NCI-H748 (cell line): Measurements from ENCODE around the gene ZNF783.
"Not testable (repeated sequence)": the region's sequence is repeated elsewhere in the genome, so short reads cannot be mapped to it uniquely, and the experiment has no call there.

Source experiments
- DNase-seq: peaks from one replicate; lab custom pipeline; 2025; ENCODE audit not compliant: unreplicated experiment; lab: John Stamatoyannopoulos, UW

Gene ZNF783

GRCh38 chr7:149239345-149240143, 22.5 kb upstream of the ZNF783 start, which contains the start of gene ZNF212:
ZNF212 (plus strand) TSS chr7:149239651; CDS start chr7:149239779, 128 bp downstream.
- peak; percentile 91 for DNase-seq

GRCh38 chr7:149240637-149241036, 21.4 kb upstream of the ZNF783 start:
- no peak for DNase-seq

GRCh38 chr7:149241696-149242095, 20.3 kb upstream of the ZNF783 start:
- DNase-seq: no peak

- no peak for DNase-seq
These were observed 16.8 kb upstream of the ZNF783 start for GRCh38 chr7:149245244-149245643.

- no peak for DNase-seq
These were observed 16.3 kb upstream of the ZNF783 start for GRCh38 chr7:149245744-149246143.

- no peak for DNase-seq
These were observed 13.2 kb upstream of the ZNF783 start for GRCh38 chr7:149248777-149249176.

DNA sequence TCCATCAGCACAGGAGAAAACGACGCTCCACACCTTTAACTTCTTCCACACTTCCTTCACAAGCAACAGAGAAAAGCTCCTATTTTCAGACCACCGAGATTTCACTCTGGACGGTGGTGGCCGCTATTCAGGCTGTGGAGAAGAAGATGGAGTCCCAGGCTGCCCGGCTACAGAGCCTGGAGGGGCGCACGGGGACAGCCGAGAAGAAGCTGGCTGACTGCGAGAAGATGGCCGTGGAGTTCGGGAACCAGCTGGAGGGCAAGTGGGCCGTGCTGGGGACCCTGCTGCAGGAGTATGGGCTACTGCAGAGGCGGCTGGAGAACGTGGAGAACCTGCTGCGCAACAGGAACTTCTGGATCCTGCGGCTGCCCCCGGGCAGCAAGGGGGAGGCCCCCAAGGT, 11.8 kb upstream of the ZNF783 start:
- DNase-seq: not testable (repeated sequence)

DNA sequence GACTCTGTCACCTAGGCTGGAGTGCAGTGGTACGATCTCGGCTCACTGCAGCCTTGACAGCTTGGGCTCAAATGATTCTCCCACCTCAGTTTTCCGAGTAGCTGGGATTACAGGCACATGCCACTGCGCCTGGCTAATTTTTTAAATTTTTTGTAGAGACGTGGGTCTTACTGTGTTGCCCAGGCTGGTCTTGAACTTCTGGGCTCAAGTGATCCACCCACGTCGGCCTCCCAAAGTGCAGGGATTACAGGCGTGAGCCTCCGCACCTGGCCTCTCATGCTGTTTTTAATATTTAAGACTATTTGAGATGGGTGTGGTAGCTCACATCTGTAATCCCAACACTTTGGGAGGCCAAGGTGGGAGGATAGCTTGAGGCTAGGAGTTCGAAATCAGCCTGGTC, 10.5 kb upstream of the ZNF783 start:
- DNase-seq: not testable (repeated sequence)

DNA sequence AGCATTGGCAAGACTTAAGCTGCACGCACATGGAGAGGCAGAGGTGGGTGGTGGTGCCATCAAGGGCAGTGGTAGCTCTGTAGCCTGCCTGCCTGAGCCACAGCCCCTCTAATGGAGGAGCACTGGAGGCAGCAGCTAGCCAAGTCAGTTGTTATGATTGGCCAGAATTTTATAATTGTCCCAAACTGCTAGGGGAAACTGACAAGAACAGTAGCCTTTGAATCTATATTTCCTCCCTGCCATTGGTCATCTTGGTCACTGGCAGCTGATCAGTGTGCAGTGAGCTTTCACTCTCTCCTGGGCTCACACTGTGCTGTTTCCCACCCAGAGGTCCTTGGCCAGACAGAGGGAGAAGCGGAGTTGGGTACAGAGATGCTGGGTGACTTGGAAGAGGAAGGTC, 9.6 kb upstream of the ZNF783 start:
- DNase-seq: no peak

GRCh38 chr7:149253665-149254064, 8.3 kb upstream of the ZNF783 start:
- no peak for DNase-seq

DNA sequence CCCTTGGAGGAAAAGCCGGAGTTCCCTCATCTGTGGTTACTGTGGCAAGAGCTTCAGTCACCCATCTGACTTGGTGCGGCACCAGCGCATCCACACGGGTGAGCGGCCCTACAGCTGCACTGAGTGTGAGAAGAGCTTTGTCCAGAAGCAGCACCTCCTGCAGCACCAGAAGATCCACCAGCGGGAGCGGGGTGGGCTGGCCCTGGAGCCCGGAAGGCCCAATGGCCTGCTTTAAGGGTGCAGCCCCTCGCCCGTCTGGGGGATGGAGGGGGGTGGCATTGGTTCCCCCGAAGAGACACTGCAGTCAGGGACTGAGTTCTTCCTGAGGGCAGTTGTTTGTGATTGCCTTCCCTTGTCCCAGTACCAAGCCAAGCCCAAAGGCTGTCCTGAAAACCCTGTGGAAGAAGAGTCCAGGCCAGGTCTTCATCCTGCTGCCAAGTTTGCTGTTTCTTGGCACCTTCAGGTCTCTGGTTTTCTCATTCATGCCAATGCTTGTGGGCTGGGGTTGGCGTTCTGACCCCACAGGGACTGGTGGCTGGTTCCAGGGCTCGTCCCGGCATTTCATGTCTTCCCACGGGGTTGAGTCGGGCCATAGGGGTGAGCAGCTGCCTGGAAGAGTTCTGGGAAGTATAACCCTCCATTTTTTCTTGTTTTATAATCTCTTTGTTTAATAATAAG, 7.7 kb upstream of the ZNF783 start:
- DNase-seq: no peak

GRCh38 chr7:149255174-149255573, 6.8 kb upstream of the ZNF783 start:
- DNase-seq: no peak

DNA sequence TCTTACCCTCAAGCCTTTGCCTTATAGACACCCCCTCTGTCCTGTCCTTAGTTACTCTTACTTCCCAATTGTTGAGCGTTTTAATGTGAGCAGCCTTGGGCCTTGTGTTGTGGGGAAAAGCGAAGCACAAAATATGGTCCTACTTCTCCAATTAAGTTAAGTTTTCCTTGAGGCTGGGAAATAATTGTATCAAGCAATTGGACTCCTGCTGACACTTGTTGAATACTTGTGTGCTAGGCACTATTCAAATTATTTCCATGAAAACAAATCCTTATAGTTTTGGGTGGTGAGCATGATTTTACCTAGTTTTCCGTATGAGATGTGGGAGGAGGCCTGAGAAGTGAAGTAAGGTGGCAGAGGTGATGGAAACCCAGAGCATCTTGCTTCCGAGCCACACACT, 5.4 kb upstream of the ZNF783 start:
- no peak for DNase-seq

- DNase-seq: no peak
These were observed 4.8 kb upstream of the ZNF783 start for GRCh38 chr7:149257146-149257545.

- DNase-seq: peak; percentile 39
These were observed 624 bp upstream of the ZNF783 start for GRCh38 chr7:149261316-149261828.

- DNase-seq: no peak
These were observed 4.5 kb downstream of the ZNF783 start for GRCh38 chr7:149266451-149266850.

- DNase-seq: no peak
These were observed 5.7 kb downstream of the ZNF783 start for GRCh38 chr7:149267733-149268132.

DNA sequence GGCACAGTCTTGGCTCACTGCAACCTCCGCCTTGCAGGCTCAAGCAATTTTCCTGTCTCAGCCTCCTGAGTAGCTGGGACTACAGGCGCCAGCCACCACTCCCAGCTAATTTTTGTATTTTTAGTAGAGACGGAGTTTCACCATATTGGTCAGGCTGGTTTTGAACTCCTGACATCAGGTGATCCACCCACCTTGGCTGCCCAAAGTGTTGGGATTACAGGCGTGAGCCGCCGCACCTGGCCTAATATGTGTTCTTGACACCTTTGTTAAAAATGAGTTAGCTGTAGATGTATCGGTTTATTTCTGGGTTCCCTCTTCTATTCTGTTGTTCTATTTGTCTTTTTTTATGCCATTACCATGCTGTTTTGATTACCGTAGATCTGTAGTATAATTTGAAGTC, 12.4 kb downstream of the ZNF783 start:
- not testable (repeated sequence) for DNase-seq

GRCh38 chr7:149277871-149278270, 15.9 kb downstream of the ZNF783 start:
- DNase-seq: no peak

GRCh38 chr7:149278396-149278795, 16.4 kb downstream of the ZNF783 start:
- no peak for DNase-seq

DNA sequence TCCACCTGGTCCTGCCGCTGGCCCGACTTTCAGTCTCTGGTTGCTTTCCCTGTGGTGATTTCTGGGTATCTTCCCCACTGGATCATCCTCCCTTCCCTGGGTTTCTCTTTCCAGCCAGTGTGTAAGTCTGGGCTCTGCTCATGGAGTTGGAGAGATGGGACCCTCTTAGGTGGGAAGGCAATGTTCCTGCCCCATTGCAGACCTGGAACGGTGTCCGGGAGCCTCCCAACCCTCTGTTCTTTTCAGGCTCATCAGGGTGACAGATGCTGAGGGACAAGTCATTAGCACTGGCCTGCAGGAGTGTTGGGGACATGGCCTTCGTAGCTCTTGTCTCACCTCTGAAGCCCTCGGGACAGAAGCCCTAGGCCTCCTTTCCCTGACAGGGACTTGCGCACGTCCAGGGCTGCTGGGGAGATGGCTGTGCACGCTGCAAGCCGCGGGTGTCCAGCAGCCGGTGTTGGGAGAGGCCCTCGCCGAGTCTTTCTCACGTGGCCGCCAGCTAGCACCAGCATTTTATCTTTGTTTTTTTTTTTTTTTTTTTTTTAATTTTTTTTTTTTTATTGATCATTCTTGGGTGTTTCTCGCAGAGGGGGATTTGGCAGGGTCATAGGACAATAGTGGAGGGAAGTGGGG, 17.2 kb downstream of the ZNF783 start:
- DNase-seq: no peak

DNA sequence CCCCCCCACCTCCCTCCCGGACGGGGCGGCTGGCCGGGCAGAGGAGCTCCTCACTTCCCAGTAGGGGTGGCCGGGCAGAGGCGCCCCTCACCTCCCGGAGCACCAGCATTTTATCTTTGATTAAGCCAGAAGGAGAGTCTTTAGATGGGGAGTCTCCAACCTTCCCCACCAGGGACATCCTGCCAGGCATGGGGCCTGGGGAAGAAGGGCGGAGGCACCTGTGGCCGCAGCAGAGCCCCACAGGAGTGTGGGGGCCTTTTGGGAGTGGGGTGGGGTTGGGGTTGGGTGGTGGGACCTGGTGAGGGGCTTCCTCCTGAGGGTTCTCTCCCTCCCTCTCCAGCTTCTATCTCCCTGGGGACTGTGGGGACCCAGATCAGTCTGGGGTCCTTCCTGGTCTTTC, 18.2 kb downstream of the ZNF783 start:
- no peak for DNase-seq
